GM23338 (cell line): ENCODE results near the gene ZFYVE27. TPM values are rescaled to one million over a fixed set of nuclear protein-coding genes. Genes with fewer than 3 reads are reported as not detected.

Source experiments
- polyA plus RNA-seq: library from polyadenylated mRNA; unstranded; fragments of >200 nt; fragmentation: Nextera tagmentation; extraction: Ambion mirVana; gene quantifications from 2 replicates; pipeline ENCODE4 v1.2.1, GENCODE V29; 2016
- total RNA-seq: library from RNA; depleted of rRNA; stranded (reverse); fragments of >200 nt; shearing (Covaris generic); gene quantifications from 2 replicates; pipeline ENCODE4 v1.2.3, GENCODE V29; 2014; rRNA removed

Gene ZFYVE27
- total and polyA plus RNA-seq, 2 experiments from 2014 or later: 15.0 to 25.8 TPM

Other genes with a start within 250 kb of the ZFYVE27 start
- 221 and 252 TPM in 2 replicates for gene MMS19, start 238.7 kb upstream of the ZFYVE27 start, total RNA-seq
- 74.7 and 81.5 TPM in 2 replicates for gene MMS19, start 238.7 kb upstream of the ZFYVE27 start, polyA plus RNA-seq
- gene UBTD1, start 238.2 kb upstream of the ZFYVE27 start, total RNA-seq: 21.5 and 29.0 TPM in 2 replicates
- 17.3 and 20.4 TPM in 2 replicates for gene UBTD1, start 238.2 kb upstream of the ZFYVE27 start, polyA plus RNA-seq
- gene ANKRD2, start 164.3 kb upstream of the ZFYVE27 start, total RNA-seq: not detected in 2 replicates
- gene ANKRD2, start 164.3 kb upstream of the ZFYVE27 start, polyA plus RNA-seq: not detected in 2 replicates
- not detected in 2 replicates for gene HOGA1, start 152.7 kb upstream of the ZFYVE27 start, total RNA-seq
- gene HOGA1, start 152.7 kb upstream of the ZFYVE27 start, polyA plus RNA-seq: 0.15 TPM in 1 of 2 replicates, not detected in the other
- gene C10orf62, start 147.4 kb upstream of the ZFYVE27 start, total RNA-seq: not detected in 2 replicates
- not detected in 2 replicates for gene C10orf62, start 147.4 kb upstream of the ZFYVE27 start, polyA plus RNA-seq
- gene MORN4, start 103.6 kb upstream of the ZFYVE27 start, total RNA-seq: 9.0 and 17.6 TPM in 2 replicates
- 49.5 and 50.0 TPM in 2 replicates for gene MORN4, start 103.6 kb upstream of the ZFYVE27 start, polyA plus RNA-seq
- 23.3 and 29.2 TPM in 2 replicates for gene PI4K2A, start 96.5 kb upstream of the ZFYVE27 start, total RNA-seq
- gene PI4K2A, start 96.5 kb upstream of the ZFYVE27 start, polyA plus RNA-seq: 8.1 and 8.6 TPM in 2 replicates
- 7.4 and 8.2 TPM in 2 replicates for gene AVPI1, start 49.9 kb upstream of the ZFYVE27 start, total RNA-seq
- 7.6 and 8.9 TPM in 2 replicates for gene AVPI1, start 49.9 kb upstream of the ZFYVE27 start, polyA plus RNA-seq
- gene MARVELD1, start 23.4 kb upstream of the ZFYVE27 start, total RNA-seq: 19.3 and 23.7 TPM in 2 replicates
- 7.3 and 8.7 TPM in 2 replicates for gene MARVELD1, start 23.4 kb upstream of the ZFYVE27 start, polyA plus RNA-seq
- gene SFRP5, start 34.9 kb downstream of the ZFYVE27 start, total RNA-seq: 3.5 and 5.1 TPM in 2 replicates
- gene SFRP5, start 34.9 kb downstream of the ZFYVE27 start, polyA plus RNA-seq: 2.4 and 3.4 TPM in 2 replicates
- 0.14 and 0.16 TPM in 2 replicates for gene GOLGA7B, start 112.7 kb downstream of the ZFYVE27 start, total RNA-seq
- gene GOLGA7B, start 112.7 kb downstream of the ZFYVE27 start, polyA plus RNA-seq: 0.15 TPM in 1 of 2 replicates, not detected in the other